ENCODE results near the gene POU2F2.

POU2F2 gene

DNA sequence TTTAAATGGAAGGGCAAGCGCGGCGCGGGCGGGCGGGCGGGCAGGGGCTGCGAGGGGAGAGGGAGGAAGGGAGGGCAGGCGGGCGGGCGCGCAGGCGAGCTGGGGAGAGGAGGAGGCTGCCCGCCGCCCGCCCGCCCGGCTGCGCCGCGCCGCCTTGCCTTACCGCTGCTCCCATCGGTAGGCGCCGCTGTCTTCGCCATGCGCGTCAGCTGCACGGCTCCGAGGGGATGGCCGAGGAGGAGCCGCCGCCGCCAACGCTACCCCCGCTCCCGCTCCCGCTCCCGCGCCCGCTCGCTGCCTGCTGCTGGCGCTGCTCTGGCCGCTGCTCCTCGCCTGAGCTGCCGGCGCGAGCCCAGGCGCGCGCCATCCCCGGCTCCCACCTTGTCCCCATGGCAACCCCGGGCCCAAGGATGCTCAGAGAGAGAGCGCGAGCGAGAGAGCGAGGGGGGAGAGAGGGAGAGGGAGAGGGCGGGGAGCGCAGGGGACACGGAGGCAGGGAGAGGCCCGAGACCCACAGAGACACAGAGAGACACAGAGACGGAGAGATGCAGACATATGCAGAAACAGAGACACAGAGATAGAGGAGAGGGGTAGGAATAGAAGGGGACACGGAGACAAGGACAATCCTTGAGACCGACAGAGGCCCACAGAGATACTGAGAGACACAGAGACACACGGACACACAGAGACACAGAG, 44.9 kb upstream of the POU2F2 start:
- Histone ChIP-seq H3K36me3 (ENCODE audit: low read length) (no peaks in the 10 kb centered on the region), H3K79me2 (ENCODE audit: insufficient read depth, low read length) (no peaks in the 10 kb centered on the region), H2AFZ (ENCODE audit: low read depth, low read length, severe bottlenecking) (peak overlapping the region; percentile 90), H3K4me2 (ENCODE audit: low read depth, low read length, poor library complexity, severe bottlenecking) (peak overlapping the region; percentile 94), H3K27ac (ENCODE audit: low read depth, low read length) (no peak overlapping the region), H3K9me2 (replicated peaks; ENCODE audit: insufficient read depth, low read length) (no peaks in the 10 kb centered on the region), H3K9ac (ENCODE audit: low read length) (peak overlapping the region; percentile 55), H3K4me3 (ENCODE audit: insufficient read depth, low read length, poor library complexity, severe bottlenecking) (peak overlapping the region; percentile 64), H3K27me3 (ENCODE audit: low read length) (peaks cover 3% of the 10 kb centered on the region; the same call in 1 of the 2 replicates), H4K20me1 (ENCODE audit: low read depth, low read length) (no peaks in the 10 kb centered on the region), H3K9me3 (ENCODE audit: insufficient read depth, low read length) (no peaks in the 10 kb centered on the region), H3F3A (ENCODE audit: insufficient read depth) (0 out of 2 replicates have a peak, but pooled peaks cover 5% of the 10 kb centered on the region)
- TF ChIP-seq, protein P1, sequence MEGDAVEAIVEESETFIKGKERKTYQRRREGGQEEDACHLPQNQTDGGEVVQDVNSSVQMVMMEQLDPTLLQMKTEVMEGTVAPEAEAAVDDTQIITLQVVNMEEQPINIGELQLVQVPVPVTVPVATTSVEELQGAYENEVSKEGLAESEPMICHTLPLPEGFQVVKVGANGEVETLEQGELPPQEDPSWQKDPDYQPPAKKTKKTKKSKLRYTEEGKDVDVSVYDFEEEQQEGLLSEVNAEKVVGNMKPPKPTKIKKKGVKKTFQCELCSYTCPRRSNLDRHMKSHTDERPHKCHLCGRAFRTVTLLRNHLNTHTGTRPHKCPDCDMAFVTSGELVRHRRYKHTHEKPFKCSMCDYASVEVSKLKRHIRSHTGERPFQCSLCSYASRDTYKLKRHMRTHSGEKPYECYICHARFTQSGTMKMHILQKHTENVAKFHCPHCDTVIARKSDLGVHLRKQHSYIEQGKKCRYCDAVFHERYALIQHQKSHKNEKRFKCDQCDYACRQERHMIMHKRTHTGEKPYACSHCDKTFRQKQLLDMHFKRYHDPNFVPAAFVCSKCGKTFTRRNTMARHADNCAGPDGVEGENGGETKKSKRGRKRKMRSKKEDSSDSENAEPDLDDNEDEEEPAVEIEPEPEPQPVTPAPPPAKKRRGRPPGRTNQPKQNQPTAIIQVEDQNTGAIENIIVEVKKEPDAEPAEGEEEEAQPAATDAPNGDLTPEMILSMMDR (IDR thresholded peaks at IDR 0.05; ENCODE audit: insufficient read depth, low read length, poor library complexity, severe bottlenecking): peak; percentile 21
- peak; percentile 51; the same call in 1 of the 2 replicates for TF ChIP-seq EZH2phosphoT487 (conservative IDR thresholded peaks at IDR 0.05; ENCODE audit: low read length)

DNA sequence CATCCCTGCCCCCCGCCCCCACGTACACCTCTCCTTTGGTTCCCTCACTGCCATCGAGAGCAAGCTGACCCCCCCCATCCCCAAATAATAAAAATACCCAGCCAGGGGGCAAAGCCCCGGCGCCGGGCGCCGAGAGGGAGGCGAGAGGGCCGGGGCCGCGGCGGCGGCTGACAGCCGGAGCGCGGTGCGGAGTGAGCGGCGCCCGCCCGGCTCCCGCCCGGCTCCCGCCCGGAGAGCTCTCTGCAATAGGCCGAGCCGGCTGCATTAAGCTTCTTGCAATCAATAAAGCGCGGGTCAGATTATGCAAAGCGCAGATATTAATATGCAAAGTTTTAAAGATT, 44.4 kb upstream of the POU2F2 start:
- Histone ChIP-seq H3K9me3 (ENCODE audit: insufficient read depth, low read length) (no peaks in the 10 kb centered on the region), H3K9ac (ENCODE audit: low read length) (peak overlapping the region; percentile 50), H2AFZ (ENCODE audit: low read depth, low read length, severe bottlenecking) (peak overlapping the region; percentile 91), H3K9me2 (replicated peaks; ENCODE audit: insufficient read depth, low read length) (no peaks in the 10 kb centered on the region), H3K27ac (ENCODE audit: low read depth, low read length) (no peak overlapping the region), H3K36me3 (ENCODE audit: low read length) (no peaks in the 10 kb centered on the region), H3K4me2 (ENCODE audit: low read depth, low read length, poor library complexity, severe bottlenecking) (peak overlapping the region; percentile 94), H3K4me3 (ENCODE audit: insufficient read depth, low read length, poor library complexity, severe bottlenecking) (peak overlapping the region; percentile 54), H3K27me3 (ENCODE audit: low read length) (peaks cover 3% of the 10 kb centered on the region; the same call in 1 of the 2 replicates), H3K79me2 (ENCODE audit: insufficient read depth, low read length) (no peaks in the 10 kb centered on the region), H3F3A (ENCODE audit: insufficient read depth) (0 out of 2 replicates have a peak, but pooled peaks cover 5% of the 10 kb centered on the region), H4K20me1 (ENCODE audit: low read depth, low read length) (no peaks in the 10 kb centered on the region)
- TF ChIP-seq, protein P1 (IDR thresholded peaks at IDR 0.05; ENCODE audit: insufficient read depth, low read length, poor library complexity, severe bottlenecking): no peak
- no peak for TF ChIP-seq EZH2phosphoT487 (conservative IDR thresholded peaks at IDR 0.05; ENCODE audit: low read length)

DNA sequence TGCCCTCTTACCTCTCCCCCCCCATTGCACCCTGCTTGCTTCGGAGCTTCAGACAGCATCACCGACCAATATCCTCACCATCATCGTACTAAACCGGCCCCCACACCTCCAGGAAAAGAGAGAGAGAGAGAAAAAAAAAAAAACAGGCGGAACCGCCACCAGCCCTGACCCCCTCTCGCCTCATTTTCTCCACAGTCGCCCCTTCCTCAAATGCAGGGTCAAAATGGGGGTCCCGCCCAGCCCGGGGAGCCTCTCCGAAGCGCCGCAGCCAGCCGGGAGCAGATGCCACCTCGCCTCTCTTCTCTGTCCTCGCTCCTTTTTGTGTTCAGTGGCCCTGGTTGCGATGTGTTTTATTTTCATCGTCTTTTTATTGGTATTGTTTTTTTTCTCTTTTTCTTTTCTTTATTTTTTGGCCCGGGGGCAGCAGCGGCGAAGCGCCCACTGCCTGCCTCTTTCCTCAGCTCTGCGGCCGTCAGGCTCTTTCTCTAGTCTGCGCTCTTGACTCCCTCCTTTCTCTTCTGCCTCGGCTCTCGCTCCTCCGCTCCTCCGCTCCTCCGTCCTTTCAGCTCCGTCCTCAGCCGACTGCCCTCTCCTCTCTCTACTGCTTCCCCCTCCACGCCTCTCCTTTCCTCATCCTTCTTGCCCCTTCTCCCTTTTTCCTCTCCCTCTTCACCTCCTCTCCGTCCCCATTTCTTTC, 43.9 kb upstream of the POU2F2 start:
- Histone ChIP-seq H3K27me3 (ENCODE audit: low read length) (peaks cover 3% of the 10 kb centered on the region; the same call in 1 of the 2 replicates), H4K20me1 (ENCODE audit: low read depth, low read length) (no peaks in the 10 kb centered on the region), H3K9me3 (ENCODE audit: insufficient read depth, low read length) (no peaks in the 10 kb centered on the region), H3F3A (ENCODE audit: insufficient read depth) (0 out of 2 replicates have a peak, but pooled peaks cover 5% of the 10 kb centered on the region), H3K27ac (ENCODE audit: low read depth, low read length) (no peak overlapping the region), H2AFZ (ENCODE audit: low read depth, low read length, severe bottlenecking) (peak overlapping the region; percentile 91), H3K4me2 (ENCODE audit: low read depth, low read length, poor library complexity, severe bottlenecking) (peak overlapping the region; percentile 94), H3K9ac (ENCODE audit: low read length) (peak overlapping the region; percentile 50), H3K4me3 (ENCODE audit: insufficient read depth, low read length, poor library complexity, severe bottlenecking) (peak overlapping the region; percentile 54), H3K79me2 (ENCODE audit: insufficient read depth, low read length) (no peaks in the 10 kb centered on the region), H3K9me2 (replicated peaks; ENCODE audit: insufficient read depth, low read length) (no peaks in the 10 kb centered on the region), H3K36me3 (ENCODE audit: low read length) (no peaks in the 10 kb centered on the region)
- no peak for TF ChIP-seq EZH2phosphoT487 (conservative IDR thresholded peaks at IDR 0.05; ENCODE audit: low read length)
- TF ChIP-seq, protein P1 (IDR thresholded peaks at IDR 0.05; ENCODE audit: insufficient read depth, low read length, poor library complexity, severe bottlenecking): no peak
